Measurements from ENCODE around the gene TP53AIP1. TPM values are rescaled to one million over a fixed set of nuclear protein-coding genes. Genes with fewer than 3 reads are reported as not detected.

TP53AIP1 gene
- total RNA-seq, 1 experiment from 2014 or later = 0.61 TPM

DNA sequence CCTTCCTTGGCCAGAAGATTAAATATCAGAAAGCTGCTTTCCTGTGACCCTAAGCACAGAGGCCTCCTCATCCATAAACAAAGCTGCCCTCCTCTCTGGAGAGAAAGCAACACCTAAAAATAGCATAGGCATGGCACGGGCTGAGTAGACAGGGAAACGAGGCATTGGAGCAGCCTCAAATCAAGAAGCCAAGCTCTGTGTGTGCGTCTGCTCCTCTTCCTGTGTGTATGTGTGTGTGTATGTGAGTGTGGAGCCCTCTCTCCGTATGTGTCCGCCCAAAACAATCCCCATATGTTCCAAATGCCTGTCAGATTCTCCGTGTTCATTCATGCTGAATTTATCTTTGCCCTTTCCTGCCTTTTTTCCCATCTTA lies 27.5 kb downstream of the TP53AIP1 start:
- intact Hi-C loops (cut with micrococcal nuclease; ENCODE audit: unreplicated experiment) = no loop called here
- Mint-ChIP-seq H3K4me1 (ENCODE audit: low read depth, unreplicated experiment) (no peaks in the 10 kb centered on the region), H3K4me3 (ENCODE audit: low read depth, unreplicated experiment) (no peak overlapping the region), H3K36me3 (ENCODE audit: insufficient read depth, unreplicated experiment) (no peaks in the 10 kb centered on the region), H3K9me3 (ENCODE audit: low read depth, unreplicated experiment) (peaks cover 5% of the 10 kb centered on the region), H3K27me3 (ENCODE audit: unreplicated experiment) (peaks cover 51% of the 10 kb centered on the region), H3K27ac (ENCODE audit: unreplicated experiment) (no peak overlapping the region)
- CTCF ChIA-PET = no interaction called here
- no peak for DNase-seq
- TF ChIP-seq, protein P1, sequence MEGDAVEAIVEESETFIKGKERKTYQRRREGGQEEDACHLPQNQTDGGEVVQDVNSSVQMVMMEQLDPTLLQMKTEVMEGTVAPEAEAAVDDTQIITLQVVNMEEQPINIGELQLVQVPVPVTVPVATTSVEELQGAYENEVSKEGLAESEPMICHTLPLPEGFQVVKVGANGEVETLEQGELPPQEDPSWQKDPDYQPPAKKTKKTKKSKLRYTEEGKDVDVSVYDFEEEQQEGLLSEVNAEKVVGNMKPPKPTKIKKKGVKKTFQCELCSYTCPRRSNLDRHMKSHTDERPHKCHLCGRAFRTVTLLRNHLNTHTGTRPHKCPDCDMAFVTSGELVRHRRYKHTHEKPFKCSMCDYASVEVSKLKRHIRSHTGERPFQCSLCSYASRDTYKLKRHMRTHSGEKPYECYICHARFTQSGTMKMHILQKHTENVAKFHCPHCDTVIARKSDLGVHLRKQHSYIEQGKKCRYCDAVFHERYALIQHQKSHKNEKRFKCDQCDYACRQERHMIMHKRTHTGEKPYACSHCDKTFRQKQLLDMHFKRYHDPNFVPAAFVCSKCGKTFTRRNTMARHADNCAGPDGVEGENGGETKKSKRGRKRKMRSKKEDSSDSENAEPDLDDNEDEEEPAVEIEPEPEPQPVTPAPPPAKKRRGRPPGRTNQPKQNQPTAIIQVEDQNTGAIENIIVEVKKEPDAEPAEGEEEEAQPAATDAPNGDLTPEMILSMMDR (IDR thresholded peaks at IDR 0.05; ENCODE audit: unreplicated experiment) = no peak
- BruUV-seq (replicated peaks) = no TSS peak

DNA sequence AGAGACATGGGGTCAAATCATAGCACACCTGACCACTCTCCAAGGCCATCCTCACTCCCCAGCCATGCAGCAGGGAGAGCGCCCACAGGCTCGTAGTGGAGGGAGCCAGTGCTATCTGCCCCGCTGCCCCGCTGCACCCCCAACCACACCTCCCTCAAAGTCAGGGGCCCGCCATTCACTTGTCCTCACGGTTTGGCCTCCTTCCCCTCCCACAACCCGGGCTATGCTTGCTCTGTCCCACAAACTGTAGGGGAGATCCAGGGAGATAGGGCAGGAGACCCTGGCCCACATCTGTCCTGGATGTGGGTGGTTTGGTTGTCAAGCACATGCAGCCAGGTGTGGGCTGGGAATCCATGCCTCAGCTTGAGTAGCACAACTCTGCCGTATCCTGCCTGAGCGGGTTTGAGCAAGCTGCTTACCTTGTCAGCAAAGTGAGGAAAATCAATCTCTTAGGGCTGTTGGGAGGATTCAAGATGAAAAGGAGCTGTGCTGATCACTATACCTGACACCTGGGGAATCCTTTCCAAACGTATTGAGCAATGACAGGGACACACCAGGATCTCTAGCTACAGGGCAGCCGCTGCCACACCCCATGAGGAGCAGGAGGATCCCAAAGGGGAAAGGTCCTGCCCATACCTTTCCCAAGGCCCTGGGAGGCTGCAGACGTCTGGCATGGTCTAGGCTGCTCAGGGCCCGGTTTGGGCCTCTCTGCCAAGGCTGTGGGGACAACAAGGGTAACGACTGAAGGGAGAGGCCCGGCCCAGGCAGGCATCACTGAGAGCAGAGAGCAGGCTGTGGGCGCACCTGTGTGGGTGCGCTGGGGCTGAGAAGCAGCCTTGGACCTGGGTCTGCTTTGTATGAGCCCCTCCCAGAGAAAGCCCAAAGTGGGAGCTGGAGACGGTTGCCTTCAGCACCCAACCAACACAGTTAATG lies 28.2 kb downstream of the TP53AIP1 start:
- no peak overlapping the region for H3K27ac Mint-ChIP-seq (ENCODE audit: unreplicated experiment)
- CTCF ChIA-PET = interaction anchor here (1.2 kb wide), 1 partner anchor 30 kb away, joined by 3 read pairs; no protein-coding TSS in a partner anchor
- H3K9me3 Mint-ChIP-seq (ENCODE audit: low read depth, unreplicated experiment) = peaks cover 5% of the 10 kb centered on the region
- TF ChIP-seq, protein P1 (IDR thresholded peaks at IDR 0.05; ENCODE audit: unreplicated experiment) = no peak
- H3K4me1 Mint-ChIP-seq (ENCODE audit: low read depth, unreplicated experiment) = no peaks in the 10 kb centered on the region
- no peak for DNase-seq
- H3K36me3 Mint-ChIP-seq (ENCODE audit: insufficient read depth, unreplicated experiment) = no peaks in the 10 kb centered on the region
- peaks cover 44% of the 10 kb centered on the region for H3K27me3 Mint-ChIP-seq (ENCODE audit: unreplicated experiment)
- intact Hi-C loops (cut with micrococcal nuclease; ENCODE audit: unreplicated experiment) = no loop called here
- no peak overlapping the region for H3K4me3 Mint-ChIP-seq (ENCODE audit: low read depth, unreplicated experiment)
- BruUV-seq (replicated peaks) = no TSS peak

DNA sequence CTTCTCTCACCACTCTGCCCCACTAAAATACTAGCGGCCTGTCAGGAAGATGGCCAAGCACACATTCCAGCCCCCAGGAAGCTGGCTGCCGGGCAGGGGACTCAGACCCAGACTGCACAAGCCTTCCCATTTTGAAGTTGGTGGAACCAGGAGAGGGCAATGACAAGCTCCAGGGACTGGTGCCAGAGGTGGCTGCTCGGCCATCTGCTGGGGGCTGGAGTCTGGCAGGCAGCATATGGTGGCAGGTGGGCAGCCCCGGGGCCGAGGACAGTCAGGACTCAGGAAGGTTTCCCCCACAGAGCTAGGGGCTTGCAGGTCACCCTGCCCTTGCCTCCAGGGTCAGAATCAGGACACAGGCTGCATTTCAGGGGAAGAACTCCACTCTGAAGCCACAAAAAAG lies 28.9 kb downstream of the TP53AIP1 start:
- peaks cover 37% of the 10 kb centered on the region for H3K27me3 Mint-ChIP-seq (ENCODE audit: unreplicated experiment)
- no peak overlapping the region for H3K27ac Mint-ChIP-seq (ENCODE audit: unreplicated experiment)
- DNase-seq = no peak
- H3K4me3 Mint-ChIP-seq (ENCODE audit: low read depth, unreplicated experiment) = no peak overlapping the region
- TF ChIP-seq, protein P1 (IDR thresholded peaks at IDR 0.05; ENCODE audit: unreplicated experiment) = no peak
- H3K4me1 Mint-ChIP-seq (ENCODE audit: low read depth, unreplicated experiment) = no peaks in the 10 kb centered on the region
- intact Hi-C loops (cut with micrococcal nuclease; ENCODE audit: unreplicated experiment) = no loop called here
- BruUV-seq (replicated peaks) = no TSS peak
- CTCF ChIA-PET = interaction anchor here (1.2 kb wide), 1 partner anchor 29 kb away, joined by 3 read pairs; no protein-coding TSS in a partner anchor
- no peaks in the 10 kb centered on the region for H3K36me3 Mint-ChIP-seq (ENCODE audit: insufficient read depth, unreplicated experiment)
- H3K9me3 Mint-ChIP-seq (ENCODE audit: low read depth, unreplicated experiment) = peaks cover 5% of the 10 kb centered on the region

- H3K4me3 Mint-ChIP-seq (ENCODE audit: low read depth, unreplicated experiment) = no peak overlapping the region
- CTCF ChIA-PET = no interaction called here
Measured at GRCh38 chr11:128911701-128912100, 31.0 kb downstream of the TP53AIP1 start.

More at GRCh38 chr11:128911701-128912100, 31.0 kb downstream of the TP53AIP1 start:
- no peaks in the 10 kb centered on the region for H3K4me1 Mint-ChIP-seq (ENCODE audit: low read depth, unreplicated experiment)
- H3K27ac Mint-ChIP-seq (ENCODE audit: unreplicated experiment) = no peak overlapping the region
- no TSS peak for BruUV-seq (replicated peaks)
- TF ChIP-seq, protein P1 (IDR thresholded peaks at IDR 0.05; ENCODE audit: unreplicated experiment) = no peak
- DNase-seq = no peak
- H3K36me3 Mint-ChIP-seq (ENCODE audit: insufficient read depth, unreplicated experiment) = no peaks in the 10 kb centered on the region
- peaks cover 20% of the 10 kb centered on the region for H3K27me3 Mint-ChIP-seq (ENCODE audit: unreplicated experiment)
- intact Hi-C loops (cut with micrococcal nuclease; ENCODE audit: unreplicated experiment) = no loop called here
- H3K9me3 Mint-ChIP-seq (ENCODE audit: low read depth, unreplicated experiment) = peaks cover 5% of the 10 kb centered on the region

Measured in Calu3 (cell line).